Epithelial cell of esophagus (primary cell): ENCODE results near the gene RGS6.
A peak's percentile ranks its signal among the peaks of the same experiment; 100 is the strongest.

ENCODE experiments used
- DNase-seq: peaks from one replicate; pipeline ENCODE4 v3.0.0; 2010; ENCODE audit warnings: low read depth
- H3K4me3 ChIP-seq: 2 replicates; pipeline ENCODE4 v1.5.1; 2011; ENCODE audit warnings: mild to moderate bottlenecking, low read length, control low read depth
- TF ChIP-seq, protein P1 (sequence below): IDR thresholded peaks from 2 replicates; pipeline ENCODE4 v1.5.1; 2011; ENCODE audit warnings: low read depth, mild to moderate bottlenecking, low read length, control low read depth, inconsistent platforms; ENCODE audit not compliant: insufficient read depth; ENCODE audit errors: missing control alignments

RGS6 gene

GRCh38 chr14:72389200-72389599, 457.0 kb downstream of the RGS6 start:
- H3K4me3 ChIP-seq: no peak overlapping the region
- TF ChIP-seq, protein P1, sequence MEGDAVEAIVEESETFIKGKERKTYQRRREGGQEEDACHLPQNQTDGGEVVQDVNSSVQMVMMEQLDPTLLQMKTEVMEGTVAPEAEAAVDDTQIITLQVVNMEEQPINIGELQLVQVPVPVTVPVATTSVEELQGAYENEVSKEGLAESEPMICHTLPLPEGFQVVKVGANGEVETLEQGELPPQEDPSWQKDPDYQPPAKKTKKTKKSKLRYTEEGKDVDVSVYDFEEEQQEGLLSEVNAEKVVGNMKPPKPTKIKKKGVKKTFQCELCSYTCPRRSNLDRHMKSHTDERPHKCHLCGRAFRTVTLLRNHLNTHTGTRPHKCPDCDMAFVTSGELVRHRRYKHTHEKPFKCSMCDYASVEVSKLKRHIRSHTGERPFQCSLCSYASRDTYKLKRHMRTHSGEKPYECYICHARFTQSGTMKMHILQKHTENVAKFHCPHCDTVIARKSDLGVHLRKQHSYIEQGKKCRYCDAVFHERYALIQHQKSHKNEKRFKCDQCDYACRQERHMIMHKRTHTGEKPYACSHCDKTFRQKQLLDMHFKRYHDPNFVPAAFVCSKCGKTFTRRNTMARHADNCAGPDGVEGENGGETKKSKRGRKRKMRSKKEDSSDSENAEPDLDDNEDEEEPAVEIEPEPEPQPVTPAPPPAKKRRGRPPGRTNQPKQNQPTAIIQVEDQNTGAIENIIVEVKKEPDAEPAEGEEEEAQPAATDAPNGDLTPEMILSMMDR: no peak
- DNase-seq: no peak

GRCh38 chr14:72401101-72401625, 468.9 kb downstream of the RGS6 start:
- no peak overlapping the region for H3K4me3 ChIP-seq
- DNase-seq: no peak
- TF ChIP-seq, protein P1: no peak

DNA sequence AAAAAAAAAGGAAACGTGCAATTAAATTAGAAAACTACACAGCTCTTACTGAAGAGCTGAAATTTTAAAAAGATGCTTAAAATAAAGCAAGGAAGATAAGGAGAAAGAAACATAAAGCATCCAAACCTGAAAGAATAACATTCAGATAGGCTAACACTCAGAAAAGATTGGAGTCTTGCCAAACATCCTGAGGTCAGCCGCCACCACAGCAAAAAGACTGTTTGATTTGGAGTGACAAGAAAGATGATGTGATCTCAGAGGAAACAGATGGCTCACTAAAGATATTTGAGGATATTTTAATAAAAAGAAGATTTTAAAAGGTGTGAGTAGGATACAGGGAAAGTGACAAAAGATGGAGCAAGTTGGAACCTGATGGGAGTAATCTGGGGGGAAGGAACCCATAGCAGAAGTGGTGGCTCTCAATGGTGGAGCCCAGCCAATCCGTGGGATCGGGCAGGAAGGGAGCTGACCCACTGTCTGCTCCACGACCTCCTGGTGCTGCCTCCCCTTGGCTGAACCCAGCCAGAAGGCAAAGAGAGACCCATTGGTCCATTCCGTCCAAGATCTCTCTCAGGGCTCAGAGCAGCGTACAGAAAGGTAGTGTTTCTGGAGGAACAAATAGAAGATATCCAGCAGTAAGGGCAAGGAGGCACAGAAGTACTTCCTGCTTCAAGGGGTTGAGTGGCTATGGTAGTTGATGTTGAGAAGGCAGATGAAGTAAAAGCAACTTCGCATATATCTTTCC, 469.6 kb downstream of the RGS6 start:
- H3K4me3 ChIP-seq: no peak overlapping the region
- no peak for DNase-seq
- TF ChIP-seq, protein P1: no peak

GRCh38 chr14:72402377-72402772, 470.1 kb downstream of the RGS6 start:
- no peak overlapping the region for H3K4me3 ChIP-seq
- DNase-seq: no peak
- TF ChIP-seq, protein P1: no peak

DNA sequence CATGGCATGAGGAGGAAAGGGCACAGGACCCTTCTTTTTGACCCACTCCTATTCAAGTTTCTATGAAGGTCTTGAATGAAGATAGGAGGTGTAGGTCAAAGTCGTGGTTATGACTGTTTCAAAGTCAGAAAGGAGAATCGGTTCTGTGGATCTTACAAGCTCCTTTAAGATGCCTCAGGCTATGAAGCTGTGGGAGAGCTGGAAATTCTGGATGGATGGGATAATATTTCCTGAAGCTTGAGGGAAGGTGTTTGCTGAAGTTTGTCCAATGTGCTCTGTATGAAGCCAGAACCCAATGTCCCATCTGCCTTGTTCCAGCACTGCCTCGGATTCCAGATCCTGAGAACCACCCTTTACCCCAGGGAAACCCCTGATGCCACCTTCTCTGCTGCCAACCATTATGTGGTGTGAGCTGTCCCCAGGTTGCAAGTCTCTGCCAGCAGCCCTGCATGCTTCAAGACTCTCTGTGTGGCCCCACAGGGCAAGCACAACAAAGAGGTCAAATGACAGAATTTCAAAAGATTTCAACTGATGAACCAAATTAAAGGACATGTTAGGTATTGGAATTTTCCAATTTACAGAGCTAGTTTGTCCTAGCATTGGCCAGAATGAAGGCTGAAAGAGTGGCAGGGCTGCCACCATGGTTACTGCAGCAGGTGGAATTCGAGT, 472.0 kb downstream of the RGS6 start:
- TF ChIP-seq, protein P1: no peak
- peak; percentile 33 for DNase-seq
- no peak overlapping the region for H3K4me3 ChIP-seq

GRCh38 chr14:72404998-72405397, 472.8 kb downstream of the RGS6 start:
- no peak for DNase-seq
- TF ChIP-seq, protein P1: no peak
- no peak overlapping the region for H3K4me3 ChIP-seq
